C4-2B (cell line): ENCODE results near the gene ALDH1L2.
"Not testable (repeated sequence)": the region's sequence is repeated elsewhere in the genome, so short reads cannot be mapped to it uniquely, and the experiment has no call there.

Experiments used
- H3K27ac ChIP-seq: fragments of 450-650 bp; 2 replicates; pipeline ENCODE4 v1.5.1; 2017
- CTCF ChIP-seq: fragments of 450-650 bp; conservative IDR thresholded peaks from 2 replicates; pipeline ENCODE4 v1.5.1; 2017; ENCODE audit warnings: mild to moderate bottlenecking
- ZFX ChIP-seq: fragments of 450-650 bp; IDR thresholded peaks from 2 replicates; pipeline ENCODE4 v1.6.1; 2017

The ALDH1L2 gene

GRCh38 chr12:105100207-105100985 lies 16.1 kb upstream of the ALDH1L2 start:
- H3K27ac ChIP-seq = no peak overlapping the region
- TF ChIP-seq CTCF = no peak
- no peak for TF ChIP-seq ZFX

GRCh38 chr12:105099356-105099755 lies 15.1 kb upstream of the ALDH1L2 start:
- H3K27ac ChIP-seq = no peak overlapping the region
- TF ChIP-seq CTCF = no peak
- no peak for TF ChIP-seq ZFX

GRCh38 chr12:105095338-105095737 lies 11.1 kb upstream of the ALDH1L2 start:
- not testable (repeated sequence) for H3K27ac ChIP-seq

DNA sequence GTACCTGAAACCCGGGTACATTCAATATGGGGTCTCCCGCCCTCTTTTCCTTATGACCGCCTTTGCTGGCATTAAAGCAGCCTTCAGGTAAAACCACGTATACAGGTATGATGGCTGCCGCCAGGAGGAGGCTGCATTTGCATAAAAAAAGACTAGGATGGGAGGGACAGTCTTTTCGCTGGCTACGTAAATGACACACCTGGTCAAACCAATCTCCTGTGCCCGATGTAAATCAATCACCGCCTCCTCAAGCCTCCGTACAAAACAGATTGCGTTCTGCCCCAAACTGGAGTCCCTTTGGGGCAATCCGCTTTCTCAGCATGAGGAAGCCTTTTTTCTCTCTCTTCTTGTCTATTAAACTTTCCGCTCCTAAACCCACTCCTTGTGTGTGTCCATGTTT lies 8.1 kb upstream of the ALDH1L2 start:
- no peak overlapping the region for H3K27ac ChIP-seq
- TF ChIP-seq CTCF (no peak), ZFX (no peak)

DNA sequence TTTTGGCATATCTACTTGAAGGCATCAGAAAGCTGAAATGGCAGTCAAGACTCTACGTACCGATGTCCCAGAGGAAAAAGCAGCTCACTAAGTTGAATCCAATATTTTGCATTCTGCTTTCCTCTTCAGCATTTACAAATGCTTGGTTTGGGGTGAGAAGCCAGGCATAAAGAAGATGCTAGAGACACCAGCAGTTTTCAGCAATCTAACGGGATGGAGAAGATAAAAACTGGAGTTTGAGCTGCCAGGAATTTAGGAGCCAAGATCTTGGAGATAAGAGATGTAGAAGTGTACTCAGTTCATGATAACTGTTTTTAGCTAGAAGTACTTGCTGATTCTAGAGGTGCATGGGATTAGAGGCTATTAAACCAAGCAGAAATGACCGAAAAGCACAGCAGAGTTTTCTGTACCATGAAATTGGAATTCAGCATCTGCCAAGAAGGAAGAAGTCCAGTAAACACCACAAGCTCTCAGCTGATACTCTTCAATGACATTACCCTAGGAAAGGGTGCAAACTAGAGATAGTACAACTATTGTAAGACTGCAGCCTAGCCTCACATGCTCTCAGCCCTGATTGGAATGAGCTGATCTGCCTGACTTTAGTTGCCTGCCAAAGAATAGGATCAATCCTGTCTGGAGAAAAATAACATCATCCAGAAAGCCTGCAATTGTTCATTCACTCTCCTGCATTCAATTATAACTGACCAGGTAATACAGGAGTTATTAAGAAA lies 7.4 kb upstream of the ALDH1L2 start:
- no peak overlapping the region for H3K27ac ChIP-seq
- no peak for TF ChIP-seq CTCF
- no peak for TF ChIP-seq ZFX

DNA sequence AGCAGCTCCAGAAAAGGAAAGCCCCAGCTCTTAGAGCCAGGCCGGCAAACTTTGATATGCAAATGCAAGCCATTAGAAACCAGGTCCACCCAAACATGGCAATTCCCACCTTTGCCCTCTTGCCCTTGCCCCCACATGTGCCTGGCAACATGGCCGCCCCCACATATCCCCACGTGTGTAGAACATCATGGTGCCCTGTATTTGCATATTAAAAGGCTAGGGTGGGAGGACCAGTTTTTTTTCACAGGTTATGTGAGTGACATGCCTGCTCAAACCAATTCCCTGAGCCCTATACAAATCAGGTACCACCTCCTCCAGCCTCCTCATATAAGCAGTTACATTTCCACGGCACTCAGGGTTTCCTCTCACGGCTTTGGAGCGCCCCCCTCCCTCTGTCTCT lies 6.1 kb upstream of the ALDH1L2 start:
- no peak overlapping the region for H3K27ac ChIP-seq
- no peak for TF ChIP-seq CTCF

DNA sequence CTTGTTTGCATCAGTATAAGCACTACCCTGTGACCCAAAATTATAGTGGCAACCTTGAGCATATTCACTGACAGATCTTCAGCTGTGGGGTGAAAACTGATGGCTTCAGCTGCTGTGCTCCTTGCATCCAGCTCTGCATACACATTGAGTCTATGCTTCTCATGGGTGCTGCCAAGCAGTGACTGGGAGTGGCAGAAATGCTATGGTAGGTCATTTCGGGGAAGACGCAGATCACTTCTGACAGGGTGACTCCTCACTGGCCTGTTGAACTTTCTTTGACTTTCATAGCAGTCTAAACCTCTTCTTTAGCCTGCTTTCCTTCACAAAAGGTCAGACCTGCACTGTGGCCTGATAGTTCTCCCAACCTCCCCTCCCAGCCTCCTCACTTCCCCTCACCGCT lies 5.6 kb upstream of the ALDH1L2 start:
- H3K27ac ChIP-seq = no peak overlapping the region
- TF ChIP-seq ZFX = no peak
- TF ChIP-seq CTCF = no peak
